ENCODE measurements around the gene IL17B.

IL17B gene

DNA sequence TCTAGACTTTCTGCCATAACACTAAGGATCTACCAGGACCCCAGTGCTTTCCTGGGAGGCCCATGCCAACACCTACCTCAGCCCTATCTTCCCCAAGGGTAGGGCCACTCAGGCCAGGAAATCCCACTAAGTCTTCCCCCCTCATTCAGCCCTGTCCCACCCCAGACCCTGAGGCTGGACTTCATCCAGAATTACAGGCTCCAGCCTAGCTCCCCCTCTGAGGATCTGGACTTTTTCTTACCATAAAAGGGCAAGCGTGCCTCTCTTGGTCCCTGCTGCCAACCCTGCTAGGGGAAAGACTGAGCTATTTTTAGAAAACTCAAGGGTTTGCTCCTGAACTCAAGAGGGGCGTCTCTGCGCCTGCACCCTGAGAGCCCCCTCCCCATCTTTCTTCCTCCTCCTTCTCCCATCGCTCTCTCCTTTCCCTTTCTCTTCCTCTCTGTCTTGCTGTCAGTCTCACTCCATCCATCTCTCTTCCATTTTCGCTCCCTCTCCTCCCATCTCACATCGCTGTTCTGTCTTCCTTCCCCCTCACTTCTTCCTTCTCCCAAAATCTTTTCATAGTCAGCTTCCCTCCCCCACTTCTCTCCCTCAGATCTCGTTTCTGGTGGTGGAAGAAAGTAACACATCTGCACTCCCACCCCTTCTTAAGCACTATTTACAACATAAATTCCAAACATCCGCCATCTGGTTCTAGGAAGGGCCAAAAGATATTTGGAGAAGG is 38.1 kb upstream of the IL17B start:
- H3K27ac ChIP-seq: peak overlapping the region in 9 of 21 experiments; percentile 2 to 68 (median 45)
- no peak overlapping the region for H3K4me3 ChIP-seq

DNA sequence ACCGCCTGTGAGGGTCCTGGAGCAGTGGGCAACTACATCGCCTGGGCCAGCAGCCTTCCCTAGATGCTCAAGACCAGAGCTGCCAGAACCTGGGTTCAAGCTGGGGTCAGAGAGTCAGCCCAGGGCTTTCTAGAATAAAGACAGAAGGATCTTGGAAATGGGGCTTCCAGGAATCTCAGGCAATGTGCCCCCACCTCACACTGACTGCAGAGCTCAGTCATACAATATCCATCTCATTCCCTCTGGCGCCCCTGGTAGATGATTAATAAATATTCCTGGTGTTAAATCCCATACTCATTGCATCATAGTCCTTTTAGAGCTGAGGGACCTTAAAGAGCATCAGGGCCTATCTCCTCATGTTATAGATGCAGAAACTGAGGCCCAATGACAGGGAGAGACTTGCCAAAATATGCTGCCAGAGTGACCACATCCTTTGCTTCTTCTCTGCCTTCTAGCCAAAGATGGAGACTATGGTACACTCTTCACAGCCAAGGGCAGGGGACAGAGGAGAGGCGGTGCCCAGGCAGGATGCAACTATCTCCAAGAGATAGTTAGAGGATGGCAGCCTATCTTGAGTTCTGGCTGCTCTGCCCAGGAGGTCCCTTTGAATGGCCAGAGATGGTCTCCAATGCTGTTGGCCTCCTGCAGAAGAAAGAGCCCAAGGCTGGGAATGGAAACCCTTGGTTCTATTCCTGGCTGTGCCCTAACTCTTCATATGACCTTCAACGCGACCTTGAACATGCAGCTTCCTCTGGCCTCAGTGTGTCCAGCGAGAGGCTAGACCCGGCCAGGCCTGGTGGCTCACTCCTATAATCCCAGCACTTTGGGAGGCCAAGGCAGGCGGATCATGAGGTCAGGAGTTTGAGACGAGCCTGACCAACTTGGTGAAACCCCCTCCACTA is 36.2 kb upstream of the IL17B start:
- H3K27ac ChIP-seq: peak overlapping the region in 7 of 21 experiments; percentile 3 to 64 (median 24)
- H3K4me3 ChIP-seq: no peak overlapping the region

DNA sequence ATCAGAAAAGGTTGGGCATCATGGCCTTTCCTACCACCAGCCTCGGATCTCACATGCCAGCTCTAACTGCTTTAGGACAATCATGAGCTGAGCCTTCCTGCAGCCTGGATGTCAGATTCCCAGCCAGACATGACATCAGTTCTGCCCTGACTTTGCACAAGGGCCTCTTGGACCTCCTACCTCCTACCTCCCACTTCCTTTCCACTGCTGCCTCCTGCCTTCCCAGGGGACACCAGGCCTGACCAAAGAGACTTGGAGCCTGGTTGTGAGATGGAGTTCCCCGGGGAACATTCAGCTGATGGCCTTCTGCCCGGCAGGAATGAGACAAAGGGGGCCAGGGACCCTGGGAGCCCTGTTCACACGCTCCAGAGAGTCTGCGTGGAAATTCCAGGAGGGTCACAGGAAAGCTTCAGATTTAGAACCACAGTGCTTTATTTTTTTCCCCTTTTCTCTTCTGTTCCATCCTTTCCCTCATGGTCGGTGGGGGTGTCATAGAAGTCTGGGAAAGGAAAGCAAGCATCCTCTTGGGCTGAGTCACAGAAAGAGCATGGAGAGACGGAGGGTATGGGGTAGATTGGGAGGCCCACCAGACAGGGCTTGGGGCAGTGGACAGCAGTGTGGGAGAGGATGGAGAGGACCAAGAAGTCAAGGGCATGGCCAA is 35.4 kb upstream of the IL17B start:
- no peak overlapping the region for H3K4me3 ChIP-seq

DNA sequence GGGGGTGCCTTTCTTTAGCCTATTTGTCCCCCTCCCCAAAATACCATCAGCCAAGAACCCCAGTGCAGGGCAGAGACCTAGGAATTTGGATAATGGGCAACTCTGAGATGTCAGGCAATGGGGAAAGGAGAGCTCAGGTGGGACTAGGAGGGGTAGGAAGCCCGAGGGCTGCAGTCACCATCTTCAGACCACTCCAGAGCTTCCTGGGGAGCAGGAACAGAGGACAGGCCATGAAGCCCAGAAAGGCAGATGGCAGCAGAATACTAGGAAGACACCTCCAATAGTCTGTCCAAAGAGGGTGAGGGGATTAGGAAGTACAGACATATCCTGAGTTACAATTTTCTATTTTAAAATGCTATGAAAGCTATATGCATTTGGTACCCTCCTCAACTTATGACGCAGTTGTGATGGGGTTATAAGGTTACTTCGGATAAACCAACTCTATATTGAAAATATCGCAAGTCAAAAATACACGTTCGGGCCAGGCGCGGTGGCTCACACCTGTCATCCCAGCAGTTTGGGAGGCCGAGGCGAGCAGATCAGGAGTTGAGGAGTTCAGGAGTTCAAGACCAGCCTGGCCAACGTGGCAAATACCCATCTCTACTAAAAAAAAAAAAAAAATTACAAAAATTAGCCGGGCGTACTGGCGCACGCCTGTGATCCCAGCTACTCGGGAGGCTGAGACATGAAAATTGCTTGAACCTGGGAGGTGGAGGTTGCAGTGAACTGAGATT is 34.6 kb upstream of the IL17B start:
- peak overlapping the region in 2 of 21 experiments; percentile 3 to 11 for H3K27ac ChIP-seq
- H3K4me3 ChIP-seq: no peak overlapping the region

More for the DNA sequence above, 35.4 kb upstream of the IL17B start:
- H3K27ac ChIP-seq: peak overlapping the region in 6 of 21 experiments; percentile 3 to 64 (median 24)

DNA sequence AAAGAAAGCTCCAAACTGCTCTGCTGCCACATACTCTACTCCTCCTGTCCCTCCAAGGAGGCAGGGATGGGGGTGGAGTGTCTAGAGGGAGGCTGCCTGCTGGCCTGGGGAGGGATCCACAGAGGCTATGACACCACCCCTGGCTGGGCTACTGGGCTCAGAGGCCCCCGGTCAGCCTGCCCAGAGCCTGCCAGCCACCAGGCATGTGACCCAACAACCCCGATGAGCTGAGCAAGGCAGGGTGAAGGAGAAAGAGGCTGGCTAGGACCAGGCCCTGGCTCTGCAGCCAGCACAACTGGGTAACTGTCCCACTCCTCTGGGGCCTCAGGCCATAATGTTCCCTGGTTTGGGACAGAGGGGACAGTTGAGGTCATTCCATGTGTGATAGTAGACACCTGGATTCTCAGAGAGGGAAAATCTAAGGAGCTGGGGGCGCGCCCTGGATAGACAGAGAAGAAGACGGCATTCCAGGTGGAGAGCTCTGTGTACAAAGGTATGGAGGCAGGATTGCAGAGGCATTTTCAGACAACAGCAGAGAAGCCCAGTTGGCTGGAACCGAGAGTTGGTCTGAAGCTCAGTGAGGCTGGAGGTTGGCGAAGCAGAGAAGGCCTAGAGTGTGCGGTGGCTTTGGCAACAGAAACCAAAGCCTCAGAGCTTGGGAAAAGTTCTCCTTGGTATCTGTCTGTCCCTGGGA is 33.8 kb upstream of the IL17B start:
- Histone ChIP-seq H3K4me3 (peak overlapping the region in 1 of 7 experiments; percentile 1), H3K27ac (peak overlapping the region in 5 of 21 experiments; percentile 11 to 51 (median 47))

DNA sequence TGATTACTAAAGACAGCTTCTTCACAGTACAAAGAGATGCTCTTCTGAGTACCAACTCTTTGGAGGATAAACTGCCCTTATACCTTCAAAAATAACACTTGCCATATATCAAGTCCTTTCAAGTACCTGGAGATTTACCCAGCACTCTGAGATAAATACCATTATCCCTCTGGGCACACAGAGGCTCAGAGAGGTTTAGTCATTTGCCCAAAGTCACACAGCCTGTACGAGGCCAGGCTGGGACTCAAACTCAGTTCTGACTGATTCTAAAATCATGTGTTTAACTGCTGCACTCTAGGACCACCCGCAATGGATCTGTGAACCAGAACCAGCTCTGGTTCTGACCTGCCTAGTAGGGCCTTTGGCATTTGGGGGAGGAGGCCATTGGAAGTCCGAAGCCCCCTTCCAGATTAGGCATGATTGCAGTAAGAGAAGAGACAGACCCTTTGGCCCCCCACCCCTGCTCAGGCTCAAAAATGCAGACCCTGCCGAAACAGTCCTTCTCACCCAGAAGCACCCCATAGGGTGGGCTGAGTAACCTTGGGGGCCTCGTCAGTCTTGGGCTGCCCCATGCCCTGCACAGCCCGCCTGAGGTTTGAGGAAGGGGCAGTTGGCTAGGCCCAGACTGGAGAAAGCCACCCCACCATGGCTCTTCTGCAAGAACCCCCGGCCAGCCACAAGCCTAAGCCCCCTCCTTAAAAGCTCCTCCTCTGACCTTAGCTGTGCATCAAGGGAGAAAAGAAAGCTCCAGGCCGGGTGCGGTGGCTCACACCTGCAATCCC is 32.8 kb upstream of the IL17B start:
- Histone ChIP-seq H3K27ac (peak overlapping the region in 8 of 21 experiments; percentile 8 to 53 (median 29)), H3K4me3 (peak overlapping the region in 1 of 7 experiments; percentile 20)

DNA sequence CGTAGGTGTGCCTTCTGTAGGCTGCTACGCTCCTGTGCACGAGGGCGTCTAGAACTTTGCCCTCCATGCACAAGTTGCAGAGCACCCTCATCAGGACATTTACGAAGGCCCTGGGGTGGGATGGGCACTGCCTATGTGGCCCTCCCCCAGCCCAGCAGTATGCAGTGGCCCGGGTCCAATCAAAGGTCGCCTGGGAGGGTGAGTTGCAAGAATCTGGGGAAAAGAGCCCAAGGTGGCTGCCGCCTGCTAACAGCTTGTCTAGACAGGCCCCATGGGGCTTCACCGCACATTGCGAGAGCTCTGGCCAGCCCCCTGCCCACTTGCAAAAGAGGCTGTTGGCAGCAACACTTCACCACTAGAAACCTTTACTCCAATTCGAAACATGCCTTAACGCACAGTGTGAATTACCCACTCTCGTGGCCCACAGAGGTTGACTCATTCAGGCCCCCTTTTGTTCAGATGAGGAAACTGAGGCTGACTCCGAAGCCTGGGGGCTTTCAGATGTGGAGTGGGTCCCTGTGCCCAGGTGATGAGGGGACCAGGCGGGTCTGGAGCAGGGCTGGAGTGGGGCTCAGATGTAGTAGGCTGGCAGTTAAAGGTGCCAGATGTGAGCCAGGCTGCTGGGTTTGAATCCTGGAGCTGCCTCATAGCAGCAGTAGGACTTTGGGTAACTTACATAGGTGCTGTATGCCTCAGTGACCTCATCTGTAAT is 31.8 kb upstream of the IL17B start:
- peak overlapping the region in 3 of 7 experiments; percentile 12 to 22 (median 20) for H3K4me3 ChIP-seq
- peak overlapping the region in 6 of 21 experiments; percentile 3 to 59 (median 16) for H3K27ac ChIP-seq

DNA sequence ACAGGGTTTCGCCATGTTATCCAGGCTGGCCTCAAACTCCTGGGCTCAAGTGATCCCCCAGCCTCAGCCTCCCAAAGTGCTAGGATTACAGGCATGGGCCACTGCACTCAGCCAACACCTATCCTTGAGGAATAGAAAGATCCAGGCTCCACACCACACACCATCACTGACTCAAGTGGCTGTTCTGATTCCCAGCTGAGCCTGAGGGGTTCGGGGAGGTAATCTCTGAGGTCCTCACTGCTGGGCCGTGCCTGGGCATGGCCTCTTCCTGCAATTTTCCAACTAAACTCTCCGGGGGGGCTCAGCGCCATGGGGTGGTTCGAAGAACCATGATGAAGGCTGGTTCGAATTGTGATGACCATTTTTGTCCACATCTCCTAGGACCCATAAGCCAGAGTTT is 31.0 kb upstream of the IL17B start:
- H3K27ac ChIP-seq: peak overlapping the region in 5 of 21 experiments; percentile 4 to 60 (median 13)
- H3K4me3 ChIP-seq: peak overlapping the region in 5 of 7 experiments; percentile 2 to 22 (median 12)

DNA sequence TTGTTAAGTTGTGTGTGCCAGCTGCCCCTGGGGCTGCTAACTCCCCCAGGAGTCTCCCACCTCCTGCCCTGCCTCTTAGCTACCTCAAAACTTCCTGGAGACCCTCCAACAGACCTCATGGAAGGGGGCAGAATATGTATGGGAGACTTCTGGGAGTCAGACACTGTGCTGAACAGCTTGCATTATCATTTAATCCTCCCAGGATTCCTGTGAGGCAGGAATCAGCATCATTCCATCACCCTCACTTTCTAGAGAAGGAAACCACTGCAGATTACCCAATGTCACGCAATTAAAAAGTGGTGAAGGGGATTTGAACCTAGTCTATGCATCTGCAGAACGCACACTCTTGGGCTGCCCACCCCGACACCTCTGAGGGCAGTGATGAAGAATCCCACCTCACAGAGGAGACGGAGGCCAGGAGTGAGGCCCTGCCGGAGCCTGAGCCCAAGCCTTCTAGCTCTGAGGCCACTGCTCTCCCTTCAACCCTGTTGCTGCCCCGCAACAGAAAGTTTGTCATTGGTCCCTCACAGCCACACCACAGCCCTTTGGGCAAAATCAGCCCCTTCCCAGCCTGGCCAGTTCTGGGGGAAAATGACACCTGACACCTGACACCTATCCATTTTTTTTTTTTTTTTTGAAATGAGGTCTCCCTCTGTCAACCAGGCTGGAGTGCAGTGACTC is 30.3 kb upstream of the IL17B start:
- H3K4me3 ChIP-seq: peak overlapping the region in 6 of 7 experiments; percentile 2 to 37 (median 16)
- peak overlapping the region in 13 of 21 experiments; percentile 3 to 84 (median 18) for H3K27ac ChIP-seq

DNA sequence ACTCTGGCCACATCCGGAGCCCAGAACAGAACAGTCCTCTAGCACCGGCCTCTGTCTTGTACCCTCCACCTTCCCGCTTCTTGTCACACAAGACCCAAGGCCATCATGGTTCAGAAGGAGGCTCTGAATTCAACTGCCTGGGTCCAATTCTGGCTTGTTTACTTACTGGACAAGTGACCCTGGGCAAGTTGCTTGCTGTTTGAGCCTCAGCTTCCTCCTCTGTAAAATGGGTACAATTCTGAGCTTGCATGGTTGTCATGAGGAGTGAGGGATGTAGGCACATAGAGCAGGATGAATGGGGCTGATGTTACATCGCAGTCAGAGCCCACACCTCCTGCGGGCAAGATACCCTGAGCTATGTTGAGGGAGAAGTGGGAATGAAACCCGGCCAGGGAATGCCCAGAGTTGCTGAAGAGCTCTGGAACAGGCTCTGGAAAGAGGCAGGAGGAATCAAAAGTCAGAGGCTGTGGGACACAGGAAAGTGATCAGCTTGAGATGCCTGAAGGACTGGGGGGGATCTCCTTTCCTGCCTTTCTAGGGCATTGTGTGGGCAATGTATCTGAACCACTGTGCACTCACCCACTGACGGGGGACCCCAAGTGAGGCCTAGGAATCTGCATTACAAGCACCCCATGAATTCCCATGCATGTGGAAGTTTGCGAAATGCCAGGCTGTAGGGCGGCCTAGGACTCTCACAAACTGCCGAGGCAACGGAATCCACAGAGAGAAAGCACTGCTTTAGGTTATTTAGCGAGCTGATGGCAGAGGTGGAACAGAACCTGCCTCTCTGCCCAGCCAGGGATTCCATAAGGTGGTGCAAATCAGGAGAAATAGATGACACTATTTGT is 29.4 kb upstream of the IL17B start:
- H3K27ac ChIP-seq: peak overlapping the region in 17 of 21 experiments; percentile 6 to 89 (median 76)

DNA sequence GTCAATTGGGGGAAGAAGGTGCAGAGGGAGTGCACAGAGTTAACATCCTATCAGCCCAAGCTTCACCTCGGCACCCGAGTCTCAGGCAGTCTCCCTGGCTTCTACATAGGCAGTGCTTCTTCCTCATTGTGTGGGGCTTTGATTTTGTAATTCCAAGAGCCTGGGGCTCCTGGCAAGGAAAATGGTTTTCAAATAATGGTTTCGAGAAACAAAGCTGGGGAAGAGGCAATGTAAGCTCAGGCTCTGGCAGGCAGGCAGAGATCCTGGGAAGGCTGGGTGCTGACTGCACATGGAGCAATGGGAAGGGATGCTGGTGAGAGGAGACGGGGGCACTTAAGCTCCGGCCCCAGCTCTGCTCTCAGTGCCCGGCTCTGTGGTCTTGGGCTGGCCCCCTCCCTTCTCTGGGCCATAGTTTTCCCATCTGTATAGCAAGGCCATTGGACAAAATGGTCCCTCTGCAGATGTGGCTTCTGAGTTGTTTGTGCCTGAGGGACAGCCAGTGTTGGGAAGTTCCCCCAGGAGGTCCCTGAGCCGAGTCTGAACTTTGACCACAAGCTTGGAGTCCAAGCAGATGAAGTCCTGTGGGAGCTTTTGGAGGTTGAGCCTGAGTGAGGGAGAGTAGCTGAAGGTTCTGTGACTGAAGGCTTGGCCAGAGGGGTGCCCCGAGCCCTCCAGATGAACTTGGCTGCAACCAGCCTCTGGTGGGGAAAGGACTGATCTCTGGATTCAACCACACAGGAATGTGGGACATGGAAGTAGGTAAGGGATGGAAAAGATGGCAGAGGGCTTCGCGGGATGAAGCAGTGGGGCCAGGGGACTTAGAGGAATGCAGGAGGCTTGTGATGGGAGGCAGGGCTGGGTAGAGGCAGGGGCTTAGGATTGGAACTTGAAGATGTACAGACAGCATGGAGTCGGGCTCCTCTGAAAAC is 28.5 kb upstream of the IL17B start:
- peak overlapping the region; percentile 6 to 38 (median 30) for H3K4me3 ChIP-seq

More for the DNA sequence above, 29.4 kb upstream of the IL17B start:
- peak overlapping the region; percentile 6 to 38 (median 30) for H3K4me3 ChIP-seq

DNA sequence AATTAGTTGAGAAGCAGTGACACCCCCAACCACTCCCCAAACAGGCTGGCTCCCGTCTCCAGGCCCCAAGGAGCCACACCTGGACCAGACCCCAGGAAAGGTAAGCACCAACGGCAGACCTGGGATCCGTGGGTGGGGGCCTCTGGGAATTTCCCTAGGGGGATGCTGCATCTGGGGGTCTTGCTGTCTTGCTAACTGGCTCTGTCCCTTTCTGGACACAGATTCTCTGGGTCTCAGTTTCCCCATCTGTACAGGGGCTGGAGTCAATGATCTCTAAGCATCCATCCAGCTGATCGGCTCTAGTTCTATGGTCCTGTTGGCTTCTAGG is 27.9 kb upstream of the IL17B start:
- Histone ChIP-seq H3K27ac (peak overlapping the region in 20 of 21 experiments; percentile 32 to 89 (median 72)), H3K4me3 (peak overlapping the region; percentile 6 to 38 (median 30))

More for the DNA sequence above, 28.5 kb upstream of the IL17B start:
- peak overlapping the region in 20 of 21 experiments; percentile 32 to 89 (median 72) for H3K27ac ChIP-seq

DNA sequence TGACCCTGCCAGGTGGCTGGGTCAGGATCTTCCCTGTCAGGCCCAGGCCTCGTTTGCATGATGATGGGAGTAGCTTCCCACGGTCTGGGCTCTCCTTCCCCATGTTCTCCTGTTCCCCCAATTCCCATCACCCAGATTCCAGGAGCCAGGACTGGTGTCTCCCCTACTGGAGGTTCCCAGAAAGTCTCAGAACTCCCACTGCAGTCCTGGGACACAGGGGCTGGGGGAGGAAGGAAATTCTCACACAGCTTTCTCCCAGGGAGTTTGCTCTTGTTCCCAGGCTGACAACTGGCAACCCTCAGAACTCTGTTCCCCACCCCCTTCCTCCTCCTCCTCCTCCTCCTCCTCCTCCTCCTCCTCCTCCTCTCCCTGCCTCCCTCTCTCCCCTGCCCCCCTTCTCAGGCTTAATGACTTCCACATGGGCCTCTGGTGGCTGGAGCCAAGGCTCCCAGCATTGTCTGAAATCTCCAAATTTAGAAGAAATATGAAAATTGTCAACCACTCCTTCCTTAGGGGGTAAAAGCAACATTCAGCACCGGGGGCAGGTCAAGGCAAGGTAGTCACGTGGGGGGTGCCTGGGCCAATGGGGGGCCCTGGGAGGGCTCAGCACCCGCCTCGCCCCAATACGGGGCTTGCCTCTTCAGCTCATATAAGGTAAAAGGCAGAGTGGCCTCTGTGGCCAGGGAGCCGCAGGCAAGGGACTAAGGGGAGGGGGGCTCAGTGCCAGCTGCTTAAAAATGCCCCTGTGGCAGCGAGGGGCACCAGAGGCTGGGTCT is 27.3 kb upstream of the IL17B start:
- H3K4me3 ChIP-seq: peak overlapping the region; percentile 6 to 38 (median 30)

More for the DNA sequence above, 27.3 kb upstream of the IL17B start:
- H3K27ac ChIP-seq: peak overlapping the region in 20 of 21 experiments; percentile 48 to 89 (median 72)

Measured in skin epidermis (tissue), 12 donors.